ENCODE measurements around the gene HSPA12A.

HSPA12A gene

DNA sequence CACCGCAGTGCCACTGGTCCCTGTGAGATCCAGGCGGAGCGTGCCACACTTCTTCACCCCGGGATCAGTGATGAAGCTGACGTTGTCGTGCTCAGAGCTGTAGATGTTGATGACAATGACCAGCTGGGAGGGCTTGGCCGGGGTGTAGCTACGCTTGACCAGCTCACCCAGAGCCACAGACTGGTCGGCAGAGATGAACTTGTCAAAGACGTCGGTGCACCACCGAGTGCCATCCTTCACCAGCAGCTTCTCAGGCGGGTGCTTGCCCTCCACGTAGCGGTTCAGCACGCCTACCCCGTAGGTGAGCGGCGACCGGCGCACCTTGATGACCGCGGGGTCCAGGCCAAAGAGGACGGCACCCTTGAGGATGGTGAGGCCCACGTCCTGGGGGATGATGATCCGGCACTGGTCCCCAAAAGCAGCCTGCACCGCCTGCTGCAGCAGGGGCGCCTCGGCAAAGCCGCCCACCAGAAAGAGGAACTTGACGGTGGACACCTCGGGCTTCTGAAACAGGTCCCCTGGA lies 67.4 kb downstream of the HSPA12A start:
- Histone ChIP-seq H3K9me3 (ENCODE audit: severe bottlenecking) (no peaks in the 10 kb centered on the region), H3K27me3 (ENCODE audit: insufficient read depth, low read depth, severe bottlenecking) (no peaks in the 10 kb centered on the region), H3K4me3 (ENCODE audit: low read depth, low read length) (no peak overlapping the region), H3K36me3 (peaks cover 3% of the 10 kb centered on the region), H3K27ac (no peak overlapping the region)
- no peak for DNase-seq
- TF ChIP-seq, protein P1, sequence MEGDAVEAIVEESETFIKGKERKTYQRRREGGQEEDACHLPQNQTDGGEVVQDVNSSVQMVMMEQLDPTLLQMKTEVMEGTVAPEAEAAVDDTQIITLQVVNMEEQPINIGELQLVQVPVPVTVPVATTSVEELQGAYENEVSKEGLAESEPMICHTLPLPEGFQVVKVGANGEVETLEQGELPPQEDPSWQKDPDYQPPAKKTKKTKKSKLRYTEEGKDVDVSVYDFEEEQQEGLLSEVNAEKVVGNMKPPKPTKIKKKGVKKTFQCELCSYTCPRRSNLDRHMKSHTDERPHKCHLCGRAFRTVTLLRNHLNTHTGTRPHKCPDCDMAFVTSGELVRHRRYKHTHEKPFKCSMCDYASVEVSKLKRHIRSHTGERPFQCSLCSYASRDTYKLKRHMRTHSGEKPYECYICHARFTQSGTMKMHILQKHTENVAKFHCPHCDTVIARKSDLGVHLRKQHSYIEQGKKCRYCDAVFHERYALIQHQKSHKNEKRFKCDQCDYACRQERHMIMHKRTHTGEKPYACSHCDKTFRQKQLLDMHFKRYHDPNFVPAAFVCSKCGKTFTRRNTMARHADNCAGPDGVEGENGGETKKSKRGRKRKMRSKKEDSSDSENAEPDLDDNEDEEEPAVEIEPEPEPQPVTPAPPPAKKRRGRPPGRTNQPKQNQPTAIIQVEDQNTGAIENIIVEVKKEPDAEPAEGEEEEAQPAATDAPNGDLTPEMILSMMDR (IDR thresholded peaks at IDR 0.05; ENCODE audit: low read depth, low read length): no peak

GRCh38 chr10:116673866-116674265 lies 68.5 kb downstream of the HSPA12A start:
- Histone ChIP-seq H3K27me3 (ENCODE audit: insufficient read depth, low read depth, severe bottlenecking) (no peaks in the 10 kb centered on the region), H3K27ac (no peak overlapping the region), H3K9me3 (ENCODE audit: severe bottlenecking) (no peaks in the 10 kb centered on the region), H3K36me3 (peaks cover 3% of the 10 kb centered on the region; the same call in 1 of the 2 replicates), H3K4me3 (ENCODE audit: low read depth, low read length) (no peak overlapping the region)
- TF ChIP-seq, protein P1 (IDR thresholded peaks at IDR 0.05; ENCODE audit: low read depth, low read length): no peak
- no peak for DNase-seq

GRCh38 chr10:116672891-116673290 lies 69.5 kb downstream of the HSPA12A start:
- H3K36me3 ChIP-seq: peaks cover 3% of the 10 kb centered on the region; the same call in 1 of the 2 replicates
- H3K27ac ChIP-seq: no peak overlapping the region
- no peak for DNase-seq
- no peaks in the 10 kb centered on the region for H3K27me3 ChIP-seq (ENCODE audit: insufficient read depth, low read depth, severe bottlenecking)
- H3K9me3 ChIP-seq (ENCODE audit: severe bottlenecking): no peaks in the 10 kb centered on the region
- TF ChIP-seq, protein P1 (IDR thresholded peaks at IDR 0.05; ENCODE audit: low read depth, low read length): no peak
- no peak overlapping the region for H3K4me3 ChIP-seq (ENCODE audit: low read depth, low read length)

- H3K27ac ChIP-seq: no peak overlapping the region
These were observed 71.0 kb downstream of the HSPA12A start for GRCh38 chr10:116671274-116671926.

DNA sequence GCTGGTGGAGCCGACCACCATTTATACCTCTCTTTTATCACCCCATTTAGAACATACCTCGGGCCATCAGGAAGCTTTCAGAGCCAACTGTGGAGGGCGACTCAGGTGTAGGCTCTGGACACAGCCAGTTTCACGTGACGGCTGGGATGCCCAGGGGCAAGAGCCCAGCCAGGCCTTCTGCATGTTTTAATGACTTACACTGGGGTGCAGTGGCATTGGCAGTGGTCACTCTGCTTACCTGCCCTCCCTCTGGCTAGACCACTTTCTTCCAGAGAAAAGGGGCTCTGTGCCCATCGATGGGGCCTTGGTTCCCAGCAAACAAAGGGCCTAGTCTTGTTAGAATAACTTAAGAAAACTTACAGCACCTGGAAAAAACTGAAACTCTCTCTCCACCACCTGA lies 71.7 kb downstream of the HSPA12A start:
- Histone ChIP-seq H3K27me3 (ENCODE audit: insufficient read depth, low read depth, severe bottlenecking) (no peaks in the 10 kb centered on the region), H3K4me3 (ENCODE audit: low read depth, low read length) (no peak overlapping the region), H3K36me3 (peaks cover 3% of the 10 kb centered on the region; the same call in 1 of the 2 replicates), H3K9me3 (ENCODE audit: severe bottlenecking) (peaks cover 3% of the 10 kb centered on the region), H3K27ac (no peak overlapping the region)
- DNase-seq: no peak
- TF ChIP-seq, protein P1 (IDR thresholded peaks at IDR 0.05; ENCODE audit: low read depth, low read length): no peak

More at GRCh38 chr10:116671274-116671926, 71.0 kb downstream of the HSPA12A start:
- TF ChIP-seq, protein P1 (IDR thresholded peaks at IDR 0.05; ENCODE audit: low read depth, low read length): no peak
- Histone ChIP-seq H3K9me3 (ENCODE audit: severe bottlenecking) (peaks cover 3% of the 10 kb centered on the region), H3K36me3 (peaks cover 3% of the 10 kb centered on the region; the same call in 1 of the 2 replicates), H3K27me3 (ENCODE audit: insufficient read depth, low read depth, severe bottlenecking) (no peaks in the 10 kb centered on the region), H3K4me3 (ENCODE audit: low read depth, low read length) (no peak overlapping the region)
- DNase-seq: no peak
